Right cardiac atrium (tissue), 5 donors: Measurements from ENCODE around the gene FAM43B. TPM values are rescaled to one million over a fixed set of nuclear protein-coding genes. Genes with fewer than 3 reads are reported as not detected.

Experiments
- ATAC-seq, 2 donors: fragments of 200-7000 bp; cut with Tn5 transposase; one replicate each; pipeline versions ENCODE4 v1.8.0 to v1.9.1; 2020; ENCODE audit warnings: moderate library complexity in 2 of 2, mild to moderate bottlenecking in 1 of 2
- DNase-seq, 3 donors: peaks; one replicate each; pipeline ENCODE4 v3.0.0-alpha.2; 2020
- H3K27ac ChIP-seq: one replicate; pipeline ENCODE4 v1.5.1; 2013; ENCODE audit warnings: mild to moderate bottlenecking, low read length, control low read depth, moderate library complexity
- H3K27me3 ChIP-seq: one replicate; pipeline ENCODE4 v1.6.1; 2013; ENCODE audit not compliant: control insufficient read depth, insufficient read depth
- H3K4me1 ChIP-seq: one replicate; pipeline ENCODE4 v1.6.1; 2013; ENCODE audit warnings: low read length; ENCODE audit not compliant: control insufficient read depth, insufficient read depth
- H3K4me3 ChIP-seq: one replicate; pipeline ENCODE4 v1.5.1; 2013; ENCODE audit warnings: low read length, control low read depth
- H3K9me3 ChIP-seq: one replicate; pipeline ENCODE4 v1.6.1; 2013; ENCODE audit warnings: low read length; ENCODE audit not compliant: control insufficient read depth
- WGBS: extraction: QIAGEN DNeasy Blood & Tissue Kit; methylation state at CpG from one replicate; pipeline ENCODE4 v1.1.7; 2013; 5-methylcytosine and 5-hydroxymethylcytosine counted together
- intact Hi-C, 4 donors: fragments of 100-400 bp; cut with DNase I; formaldehyde crosslinking; loops; one replicate each; pipeline versions ENCODE4 v1.11.0 to v1.14.0; 2022 to 2023
- polyA plus RNA-seq: library from polyadenylated mRNA; stranded (reverse); fragments of 200-250 nt; gene quantifications from one replicate; pipeline ENCODE4 v1.2.3, GENCODE V29; 2013
- total RNA-seq, 4 donors: library from RNA; stranded (reverse); fragmentation: NEBNext Ultra II Directional; extraction: Animal tissue kit (Norgen Biotek cat#: 25700); gene quantifications; one replicate each; pipeline ENCODE4 v1.2.1, GENCODE V29; 2021
- donor health status: healthy with polysubstance abuse.
- donor health status: DM: no; HTN: yes; CAD: no.
- donor health status: DM: no; HTN: no; CAD: no.
- donor health status: DM: no; HTN: yes; CAD: no; lungs with severe emphysema.
- donor health status: DM: yes; HTN: yes; CAD: no.

FAM43B gene
- total and polyA plus RNA-seq, 5 donors: 1.3 to 3.6 (median 1.9) TPM

DNA sequence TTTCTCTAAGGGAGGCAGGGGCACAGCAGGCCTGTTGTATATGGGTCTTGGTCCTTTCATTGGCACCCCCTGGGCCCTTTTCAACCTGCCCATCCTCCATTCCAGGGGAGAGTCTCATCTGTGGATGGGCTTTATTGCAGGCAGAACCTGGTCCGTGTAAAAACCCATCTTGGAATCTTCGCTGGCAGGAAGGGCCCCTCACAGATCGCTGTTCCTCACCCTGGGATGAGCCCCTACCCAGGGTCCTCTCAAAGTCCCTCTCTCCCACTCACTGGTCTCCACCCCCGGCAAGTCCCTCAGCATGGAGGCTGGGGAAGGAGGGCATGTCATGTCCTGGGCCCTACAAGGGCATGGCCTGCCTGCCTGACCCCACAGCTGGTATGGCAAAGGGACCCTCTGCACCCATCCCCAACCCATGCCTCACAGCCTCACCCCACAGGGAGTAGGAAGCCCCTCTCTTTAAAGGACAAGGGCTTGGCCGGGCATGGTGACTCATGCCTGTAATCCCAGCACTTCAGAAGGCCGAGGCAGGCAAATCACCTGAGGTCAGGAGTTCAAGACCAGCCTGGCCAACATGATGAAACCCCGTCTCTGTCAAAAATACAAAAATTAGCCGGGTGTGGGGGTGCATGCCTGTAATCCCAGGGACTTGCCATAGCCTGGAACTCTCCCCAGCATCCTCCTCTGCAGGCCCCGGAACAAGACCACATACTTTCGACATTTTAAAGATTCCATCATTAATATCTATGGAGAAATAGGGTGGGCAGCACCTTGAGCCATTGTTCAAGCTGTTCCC, 23.4 kb downstream of the FAM43B start:
- no peaks in the 10 kb centered on the region for H3K27me3 ChIP-seq
- H3K9me3 ChIP-seq: no peaks in the 10 kb centered on the region
- ATAC-seq: peak in 1 of 2 donors; percentile 29
- H3K4me1 ChIP-seq: no peaks in the 10 kb centered on the region
- DNase-seq: no peak
- no peak overlapping the region for H3K27ac ChIP-seq
- H3K4me3 ChIP-seq: no peak overlapping the region
- intact Hi-C loops: loop anchor here in 3 of 4 donors (5.0 to 10.0 kb wide), 3 partner anchors 57 to 62 kb away; partner anchors contain the start of gene PINK1 (in 2 of the 3)
- WGBS: 84% methylated on average over 10 of the region's 10 CpGs

DNA sequence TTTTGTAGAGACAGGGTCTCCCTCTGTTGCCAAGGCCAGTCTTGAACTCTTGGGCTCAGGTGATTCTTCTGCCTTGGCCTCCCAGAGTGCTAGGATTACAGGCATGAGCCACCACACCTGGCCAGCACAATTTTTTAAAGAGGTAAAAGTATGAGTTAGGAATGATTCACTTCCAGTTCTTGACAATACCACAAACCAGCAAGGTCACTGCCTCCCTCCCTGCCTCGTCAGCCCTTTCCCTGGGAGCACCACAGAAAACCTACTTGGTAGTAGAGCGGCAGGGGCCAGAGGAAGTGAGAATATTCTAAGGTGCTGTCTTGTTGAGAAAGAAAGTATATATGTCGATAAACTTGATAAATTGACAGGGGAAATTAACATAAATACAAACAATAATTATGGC, 25.7 kb downstream of the FAM43B start:
- no peaks in the 10 kb centered on the region for H3K9me3 ChIP-seq
- H3K4me3 ChIP-seq: no peak overlapping the region
- no peak for ATAC-seq
- intact Hi-C loops: loop anchor here in 3 of 4 donors (5.0 to 10.0 kb wide), 3 partner anchors 54 to 59 kb away; partner anchors contain the start of gene PINK1 (in 2 of the 3)
- no peak for DNase-seq
- 75% methylated on average over 3 of the region's 3 CpGs for WGBS
- no peaks in the 10 kb centered on the region for H3K27me3 ChIP-seq
- no peaks in the 10 kb centered on the region for H3K4me1 ChIP-seq
- no peak overlapping the region for H3K27ac ChIP-seq

DNA sequence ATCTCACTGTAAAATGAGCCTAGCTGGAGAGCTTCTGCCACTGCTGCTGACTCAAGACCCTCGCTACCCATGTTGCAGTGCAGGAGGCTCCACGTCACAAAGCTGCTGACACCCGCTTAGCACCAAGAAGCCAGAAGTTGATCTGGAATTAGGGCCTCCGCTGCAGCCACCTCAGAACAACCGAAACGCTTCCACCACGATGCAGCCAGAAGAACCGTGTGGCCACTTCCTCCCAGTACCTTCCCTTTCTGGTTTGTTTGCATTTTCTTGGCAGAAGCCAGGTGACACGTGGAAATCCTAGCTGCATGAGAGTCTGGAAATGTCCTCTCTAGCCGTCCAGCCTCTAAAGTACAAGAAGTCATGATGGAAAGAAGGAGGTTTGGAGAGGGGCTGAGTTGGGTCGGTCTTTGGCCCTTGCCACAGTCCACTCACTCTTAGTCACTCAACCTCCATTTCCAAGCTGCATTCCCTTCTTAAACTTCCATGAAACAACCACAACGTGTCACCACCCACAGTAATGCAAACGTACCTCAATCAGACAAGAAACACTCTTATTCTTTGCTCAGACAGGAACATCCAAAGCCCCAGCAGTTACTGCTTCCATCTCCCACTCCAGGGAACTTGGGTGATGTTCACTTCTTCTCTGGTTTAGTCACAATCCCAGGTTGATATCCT, 26.5 kb downstream of the FAM43B start:
- DNase-seq: no peak
- ATAC-seq: no peak
- H3K27ac ChIP-seq: no peak overlapping the region
- H3K4me3 ChIP-seq: no peak overlapping the region
- no peaks in the 10 kb centered on the region for H3K9me3 ChIP-seq
- WGBS: 67% methylated on average over 13 of the region's 13 CpGs
- no peaks in the 10 kb centered on the region for H3K27me3 ChIP-seq
- intact Hi-C loops: loop anchor here in 3 of 4 donors (5.0 to 10.0 kb wide), 3 partner anchors 53 to 58 kb away; partner anchors contain the start of gene PINK1 (in 2 of the 3)
- no peaks in the 10 kb centered on the region for H3K4me1 ChIP-seq

DNA sequence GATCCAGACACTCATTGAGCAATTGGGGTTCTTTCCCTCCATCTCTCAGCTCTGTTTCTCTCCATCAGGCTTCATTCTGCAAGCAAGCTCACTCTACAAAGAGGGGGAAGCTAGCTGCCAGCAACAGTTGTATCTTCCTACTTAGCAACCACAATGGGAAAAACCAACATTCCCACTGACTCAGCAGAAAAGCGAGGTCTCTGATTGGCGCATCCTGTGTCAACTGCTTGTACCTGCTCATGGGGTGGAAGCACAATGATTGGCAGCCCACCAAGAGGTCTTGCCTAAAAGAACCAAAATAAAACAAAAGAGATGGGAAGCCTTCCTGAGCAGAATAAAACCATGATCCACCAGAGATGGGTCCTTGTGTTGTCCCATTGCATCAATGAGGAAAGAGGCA, 32.5 kb downstream of the FAM43B start:
- H3K27ac ChIP-seq: no peak overlapping the region
- DNase-seq: no peak
- no peak overlapping the region for H3K4me3 ChIP-seq
- 57% methylated on average over 2 of the region's 2 CpGs for WGBS
- no peaks in the 10 kb centered on the region for H3K9me3 ChIP-seq
- intact Hi-C loops: no loop called here
- ATAC-seq: no peak
- peaks cover 3% of the 10 kb centered on the region for H3K4me1 ChIP-seq
- no peaks in the 10 kb centered on the region for H3K27me3 ChIP-seq

DNA sequence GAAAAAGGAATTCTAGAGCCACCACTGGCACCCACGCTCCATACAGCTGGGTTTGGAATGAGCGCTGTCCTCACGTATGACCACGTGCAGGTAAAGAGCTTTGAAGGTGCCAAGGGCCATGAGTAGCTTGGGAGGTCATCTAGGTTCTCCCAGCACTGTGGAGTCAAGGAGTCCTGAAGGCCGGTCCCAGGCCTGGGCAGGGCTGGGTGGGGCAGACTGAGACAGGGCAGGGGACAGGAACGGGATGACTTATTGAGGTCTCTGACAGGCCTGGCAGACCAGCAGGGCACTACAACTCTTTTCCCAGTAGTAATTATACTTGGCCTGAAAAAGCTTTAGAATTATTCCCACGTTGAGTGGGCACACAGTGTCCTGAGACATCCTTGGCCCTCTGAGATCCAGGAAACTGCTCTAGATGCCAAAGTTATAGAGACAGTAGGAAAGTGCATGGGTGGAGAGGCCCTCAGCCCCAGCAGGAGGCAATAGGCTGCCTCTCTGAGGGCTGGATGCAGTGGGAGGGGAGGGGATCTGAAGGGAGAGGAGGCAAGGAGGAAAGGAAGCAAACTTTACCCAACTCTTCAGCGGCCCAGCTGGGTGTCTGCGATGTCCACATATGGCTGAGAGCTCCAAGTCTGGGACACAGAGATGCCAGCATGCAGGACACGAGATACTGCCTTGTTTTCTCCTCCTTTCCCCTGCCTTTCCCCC, 34.7 kb downstream of the FAM43B start:
- Histone ChIP-seq H3K27ac (peak overlapping the region; percentile 37), H3K4me3 (no peak overlapping the region), H3K9me3 (no peaks in the 10 kb centered on the region), H3K27me3 (no peaks in the 10 kb centered on the region), H3K4me1 (peaks cover 3% of the 10 kb centered on the region)
- DNase-seq: peak; percentile 54 to 60 (median 59)
- 67% methylated on average over 10 of the region's 10 CpGs for WGBS
- ATAC-seq: peak; percentile 30 to 63
- intact Hi-C loops: no loop called here

DNA sequence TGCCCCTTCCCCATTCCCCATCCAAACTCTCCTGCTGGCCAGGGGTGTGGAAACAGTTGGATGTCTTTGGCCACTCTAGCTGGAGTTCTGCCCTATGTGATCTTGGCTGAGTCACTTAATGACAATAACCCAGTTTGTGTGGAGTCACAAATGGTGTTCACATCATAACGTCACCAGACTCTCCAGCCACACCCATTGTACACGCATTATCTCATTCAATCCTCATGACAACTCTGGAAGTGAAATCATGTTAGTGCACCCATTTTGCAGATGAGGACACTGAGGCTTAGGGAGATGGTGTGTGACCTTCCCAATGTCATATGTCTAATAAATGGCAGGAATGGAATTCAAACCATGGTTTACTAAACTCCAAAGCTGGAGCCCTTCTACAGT, 35.3 kb downstream of the FAM43B start:
- intact Hi-C loops: no loop called here
- no peaks in the 10 kb centered on the region for H3K9me3 ChIP-seq
- no peak overlapping the region for H3K4me3 ChIP-seq
- H3K27me3 ChIP-seq: no peaks in the 10 kb centered on the region
- 47% methylated on average over 2 of the region's 2 CpGs for WGBS
- DNase-seq (peak in 1 of 3 donors; percentile 62), ATAC-seq (peak; percentile 54 to 70)
- H3K4me1 ChIP-seq: peaks cover 3% of the 10 kb centered on the region
- H3K27ac ChIP-seq: no peak overlapping the region

DNA sequence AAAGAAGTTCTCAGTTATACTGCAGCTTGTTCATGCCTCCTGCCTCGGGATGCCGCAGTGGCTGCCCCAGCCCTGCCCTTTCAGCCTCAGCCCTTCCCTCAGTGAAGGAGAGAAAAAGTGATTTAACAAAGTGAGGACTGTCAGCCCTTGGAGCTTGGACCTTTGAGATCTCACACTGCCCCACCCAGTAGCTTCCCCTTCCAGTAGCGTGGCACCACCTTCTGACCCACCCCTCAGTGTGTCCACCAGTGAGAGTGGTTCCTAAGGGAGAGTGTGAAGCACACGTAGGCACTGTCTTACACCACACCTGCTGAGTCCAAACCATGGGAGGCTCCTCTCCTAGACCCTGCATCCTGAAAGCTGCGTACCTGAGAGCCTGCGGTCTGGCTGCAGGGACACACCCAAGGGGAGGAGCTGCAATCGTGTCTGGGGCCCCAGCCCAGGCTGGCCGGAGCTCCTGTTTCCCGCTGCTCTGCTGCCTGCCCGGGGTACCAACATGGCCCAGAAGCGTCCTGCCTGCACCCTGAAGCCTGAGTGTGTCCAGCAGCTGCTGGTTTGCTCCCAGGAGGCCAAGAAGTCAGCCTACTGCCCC, 36.4 kb downstream of the FAM43B start, which contains the start of gene CDA:
Gene CDA (plus strand): TSS at position 464 of the 592 bp plus-strand sequence. CDS start 33 bp downstream, at position 497.
- Histone ChIP-seq H3K27ac (peak within 1 kb of the TSS; percentile 52), H3K27me3 (no peaks in the 10 kb centered on the region), H3K4me1 (peaks cover 3% of the 10 kb centered on the region), H3K9me3 (no peaks in the 10 kb centered on the region), H3K4me3 (peak within 1 kb of the TSS; percentile 2)
- peak; percentile 43 to 53 for ATAC-seq
- intact Hi-C loops: no loop called here
- DNase-seq: peak; percentile 39 to 65 (median 61)
- 22% methylated on average over 11 of the region's 11 CpGs for WGBS

DNA sequence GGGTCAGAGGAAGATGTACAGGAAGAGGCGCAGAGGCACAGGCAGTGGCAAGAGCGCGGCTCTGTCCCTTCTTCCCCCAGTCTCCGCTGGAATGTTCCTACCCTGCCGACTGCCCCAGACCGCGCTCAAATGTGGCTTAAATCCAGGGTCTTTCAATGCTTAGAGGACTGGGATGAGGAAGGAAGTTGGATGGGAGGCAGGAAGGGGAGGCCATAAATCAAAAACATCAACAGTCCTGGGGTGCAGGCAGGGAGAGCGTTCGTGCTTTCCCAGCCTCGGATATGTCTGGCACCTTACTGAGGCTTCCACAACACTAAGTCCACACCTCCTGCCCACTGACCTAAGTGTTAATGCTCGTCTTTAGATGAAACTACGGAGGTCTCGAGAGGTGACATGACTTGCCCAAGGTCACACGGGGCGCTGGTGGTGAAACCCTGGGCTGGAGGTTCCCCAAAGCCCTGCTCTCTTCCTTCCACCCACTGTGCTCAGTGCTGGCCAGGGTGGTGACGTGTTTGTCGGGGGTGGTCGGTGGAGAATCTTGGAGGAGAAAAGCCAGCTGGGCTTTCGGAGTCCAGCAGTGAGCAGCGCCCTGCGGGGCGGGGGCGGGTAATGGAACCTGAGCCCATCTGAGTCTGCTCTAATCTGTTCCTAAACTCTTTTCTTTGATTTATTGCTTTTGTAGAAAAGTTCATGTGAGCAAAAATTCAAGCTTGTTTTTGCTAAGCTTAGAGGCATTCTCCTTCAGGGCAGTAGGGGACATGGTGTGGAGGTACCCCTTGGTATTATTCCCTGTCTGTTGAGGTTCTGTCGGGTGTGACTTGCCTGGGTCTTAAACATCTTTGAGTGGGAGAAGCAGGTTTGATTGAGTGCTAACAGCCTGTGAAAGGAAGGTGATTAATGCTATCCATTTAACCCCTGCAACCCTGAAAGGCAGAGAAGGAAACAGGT, 37.2 kb downstream of the FAM43B start:
- WGBS: 12% methylated on average over 24 of the region's 24 CpGs
- DNase-seq: peak; percentile 80 to 83 (median 81)
- Histone ChIP-seq H3K27ac (peak overlapping the region; percentile 52), H3K9me3 (no peaks in the 10 kb centered on the region), H3K4me3 (peak overlapping the region; percentile 2), H3K4me1 (peaks cover 3% of the 10 kb centered on the region), H3K27me3 (no peaks in the 10 kb centered on the region)
- intact Hi-C loops: no loop called here
- ATAC-seq: peak; percentile 66 to 78

DNA sequence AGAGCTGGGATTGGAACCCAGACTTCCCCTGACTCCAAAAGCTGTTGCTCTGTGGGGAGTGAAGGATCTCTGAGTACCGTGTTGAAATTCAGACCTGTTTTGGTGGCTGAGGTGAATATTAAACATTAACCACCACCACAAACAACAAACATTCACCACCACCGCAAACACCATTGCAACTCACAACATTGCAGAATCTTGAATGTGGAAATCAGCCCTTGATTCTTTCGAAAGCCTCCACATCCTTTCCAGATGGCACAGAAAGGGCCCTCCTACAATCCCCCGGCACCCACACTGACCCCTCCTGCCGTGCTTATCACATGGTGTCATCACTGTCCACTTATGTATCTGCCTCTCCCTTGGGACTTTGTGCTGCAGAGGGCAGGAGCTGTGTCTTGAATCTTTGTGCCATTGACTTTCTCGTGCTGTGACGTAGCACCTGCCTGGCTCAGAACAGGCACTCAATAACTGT, 38.0 kb downstream of the FAM43B start:
- Histone ChIP-seq H3K27ac (no peak overlapping the region), H3K4me3 (no peak overlapping the region), H3K27me3 (no peaks in the 10 kb centered on the region), H3K4me1 (peaks cover 3% of the 10 kb centered on the region), H3K9me3 (no peaks in the 10 kb centered on the region)
- intact Hi-C loops: no loop called here
- ATAC-seq: peak in 1 of 2 donors; percentile 49
- 30% methylated on average over 7 of the region's 7 CpGs for WGBS
- DNase-seq: peak in 2 of 3 donors; percentile 45 to 55
